Tibial nerve (tissue), 4 donors: ENCODE results near the gene ZNF827.

ENCODE experiments used
- EP300 ChIP-seq, 2 donors: sonication (generic); formaldehyde crosslinking; IDR thresholded peaks; one replicate each; pipeline ENCODE4 v1.6.1; 2017; ENCODE audit warnings: antibody characterized with exemption in 2 of 2, mild to moderate bottlenecking in 1 of 2
- TF ChIP-seq, protein P1 (sequence below), 5 experiments: fragments of 200-600 bp in 3 of 5; fragments of 450-650 bp in 2 of 5; sonication (generic) in 3 of 5; IDR thresholded peaks; one replicate each; pipeline ENCODE4 v1.5.1; 2016 to 2019; ENCODE audit warnings: antibody characterized with exemption in 5 of 5, mild to moderate bottlenecking in 3 of 5, moderate library complexity in 2 of 5

DNA sequence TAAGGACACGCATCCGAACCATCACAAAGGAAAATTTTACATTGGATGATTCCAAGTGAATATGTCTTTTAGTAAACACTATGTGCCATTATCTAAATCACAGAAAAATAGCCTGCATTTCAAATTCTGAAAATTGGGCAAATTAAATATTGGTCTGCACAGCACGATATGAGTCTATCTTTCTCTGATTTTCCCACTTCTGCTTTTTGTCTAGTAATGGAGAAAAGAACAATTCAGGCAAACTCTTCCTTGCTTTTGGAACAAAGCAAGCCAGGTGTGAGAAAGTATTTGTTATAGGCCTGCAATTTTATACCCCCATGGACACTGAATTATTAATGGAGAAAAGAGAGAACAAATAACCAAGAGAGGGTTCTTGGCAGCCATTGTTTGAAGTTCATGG, 97.8 kb downstream of the ZNF827 start:
- TF ChIP-seq, protein P1, sequence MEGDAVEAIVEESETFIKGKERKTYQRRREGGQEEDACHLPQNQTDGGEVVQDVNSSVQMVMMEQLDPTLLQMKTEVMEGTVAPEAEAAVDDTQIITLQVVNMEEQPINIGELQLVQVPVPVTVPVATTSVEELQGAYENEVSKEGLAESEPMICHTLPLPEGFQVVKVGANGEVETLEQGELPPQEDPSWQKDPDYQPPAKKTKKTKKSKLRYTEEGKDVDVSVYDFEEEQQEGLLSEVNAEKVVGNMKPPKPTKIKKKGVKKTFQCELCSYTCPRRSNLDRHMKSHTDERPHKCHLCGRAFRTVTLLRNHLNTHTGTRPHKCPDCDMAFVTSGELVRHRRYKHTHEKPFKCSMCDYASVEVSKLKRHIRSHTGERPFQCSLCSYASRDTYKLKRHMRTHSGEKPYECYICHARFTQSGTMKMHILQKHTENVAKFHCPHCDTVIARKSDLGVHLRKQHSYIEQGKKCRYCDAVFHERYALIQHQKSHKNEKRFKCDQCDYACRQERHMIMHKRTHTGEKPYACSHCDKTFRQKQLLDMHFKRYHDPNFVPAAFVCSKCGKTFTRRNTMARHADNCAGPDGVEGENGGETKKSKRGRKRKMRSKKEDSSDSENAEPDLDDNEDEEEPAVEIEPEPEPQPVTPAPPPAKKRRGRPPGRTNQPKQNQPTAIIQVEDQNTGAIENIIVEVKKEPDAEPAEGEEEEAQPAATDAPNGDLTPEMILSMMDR (IDR thresholded peaks at IDR 0.05): no peak
- no peak for TF ChIP-seq EP300 (IDR thresholded peaks at IDR 0.05)
